HG03378 (cell line): ENCODE measurements around the gene MYO3B.
"Not testable (repeated sequence)": the region's sequence is repeated elsewhere in the genome, so short reads cannot be mapped to it uniquely, and the experiment has no call there.

Experiments used
- ATAC-seq: cut with Tn5 transposase; IDR thresholded peaks from one replicate; pipeline ENCODE4 v1.9.1; 2021; ENCODE audit warnings: mild to moderate bottlenecking, moderate library complexity; ENCODE audit not compliant: unreplicated experiment

MYO3B gene

DNA sequence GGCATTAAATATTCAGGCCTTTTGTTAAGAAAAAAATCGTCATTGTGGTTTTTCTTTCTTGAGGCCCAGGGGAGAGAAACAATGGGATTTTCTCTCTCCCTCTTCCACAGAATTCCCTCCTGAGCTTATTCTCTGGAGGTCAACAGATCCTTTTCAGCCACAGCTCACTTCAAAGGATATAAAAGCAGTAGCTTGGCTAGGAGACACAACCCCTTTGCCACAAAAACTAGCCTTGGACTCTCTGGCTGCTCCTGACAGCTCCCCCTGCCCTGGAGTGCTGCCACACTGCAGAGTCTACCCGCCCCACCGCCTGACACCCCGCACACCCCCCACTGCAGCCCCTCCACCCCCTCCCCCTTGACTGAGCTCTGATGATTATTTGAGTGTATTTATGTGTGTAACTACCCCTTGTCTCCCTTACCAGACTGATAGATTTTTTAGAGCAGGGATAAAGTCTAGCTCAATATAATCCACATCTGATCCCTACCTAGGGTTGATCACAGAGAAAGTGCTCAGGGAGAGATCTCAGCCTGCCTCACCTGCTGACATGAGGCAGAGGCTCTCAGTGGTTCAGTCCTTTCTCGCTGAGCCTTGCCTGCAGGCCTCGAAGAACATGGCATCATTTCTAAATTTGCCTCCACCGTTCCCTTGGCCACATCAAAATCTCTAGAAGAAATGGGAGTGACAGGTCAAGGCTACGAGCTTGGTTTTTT is 405.0 kb downstream of the MYO3B start:
- ATAC-seq, result no peak

DNA sequence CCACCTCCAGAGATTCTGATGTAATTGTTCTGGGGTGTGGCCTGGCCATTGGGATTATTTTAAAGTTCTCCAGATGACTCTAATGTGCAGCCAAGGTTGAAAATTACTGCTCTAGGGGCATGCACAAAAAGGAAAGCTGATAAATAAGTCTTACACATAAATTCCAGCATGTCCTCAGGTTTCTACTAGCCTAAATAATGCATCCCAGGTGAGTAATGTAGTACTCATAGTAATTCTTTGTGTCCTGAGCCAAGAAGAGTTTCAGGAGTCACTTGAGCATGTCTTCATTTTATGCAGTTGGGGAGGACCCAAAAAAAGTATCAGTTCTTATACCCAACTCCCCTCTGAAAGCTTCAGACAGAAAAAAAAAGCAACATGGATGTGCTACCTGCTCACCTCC is 407.1 kb downstream of the MYO3B start:
- ATAC-seq, result no peak

DNA sequence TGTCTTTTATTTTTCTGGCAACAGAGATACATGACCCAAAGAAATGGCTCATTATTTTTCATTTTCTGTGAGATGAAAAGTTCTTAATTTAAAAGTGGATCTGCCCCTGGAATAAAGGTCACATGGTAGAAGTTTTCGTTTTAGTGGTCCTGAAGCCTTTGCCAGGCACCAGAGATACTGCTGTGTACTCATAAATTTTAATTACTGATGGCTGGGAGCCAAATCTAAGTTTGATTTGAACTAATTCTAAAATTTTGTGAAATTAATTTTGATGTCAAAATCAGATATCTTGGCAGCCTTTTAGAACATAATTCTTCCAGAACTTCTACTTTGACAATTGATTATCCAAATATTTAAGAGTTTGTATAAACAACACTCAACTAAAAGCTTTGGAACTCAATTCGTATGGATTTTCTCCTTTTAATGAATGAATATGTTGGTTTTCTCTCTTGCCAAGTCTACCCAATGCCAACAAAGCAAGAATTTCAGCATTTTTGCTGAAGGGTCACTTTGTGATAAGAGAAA is 408.7 kb downstream of the MYO3B start:
- no peak for ATAC-seq

DNA sequence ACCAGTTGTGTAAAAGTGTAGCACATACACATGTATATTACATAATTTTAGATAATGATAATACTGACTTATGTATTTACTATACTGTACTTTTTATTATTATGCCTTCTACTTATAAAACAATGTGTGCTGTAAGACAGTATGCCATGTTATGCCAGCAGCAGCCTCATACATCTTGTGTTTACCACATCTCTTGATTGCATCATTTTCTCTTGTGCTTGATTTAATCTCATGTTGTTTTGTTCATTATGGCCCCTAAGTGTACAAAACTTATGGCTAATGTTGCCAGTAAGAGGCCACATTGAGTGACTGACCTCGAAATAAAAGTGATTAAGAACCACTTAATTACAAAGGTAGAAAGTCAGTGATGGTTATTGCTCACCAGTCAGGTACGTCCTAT is 409.2 kb downstream of the MYO3B start:
- ATAC-seq, result no peak

DNA sequence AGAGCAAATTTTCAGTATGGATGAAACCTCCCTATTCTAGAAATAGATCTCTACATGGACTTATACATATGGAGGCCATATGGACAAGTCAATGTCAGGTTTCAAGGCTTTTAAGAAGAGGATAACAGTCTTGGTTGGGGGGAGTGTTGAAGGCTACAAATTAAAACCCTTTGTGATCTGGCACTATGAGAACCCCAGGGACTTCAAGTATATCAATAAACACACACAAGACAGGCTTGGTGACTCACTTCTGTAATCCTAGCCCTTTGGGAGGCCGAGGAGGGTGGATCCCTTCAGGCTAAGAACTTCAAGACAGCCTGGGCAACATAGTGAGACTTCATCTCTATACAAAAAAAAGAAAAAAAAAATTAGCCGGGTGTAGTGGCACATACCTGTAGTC is 410.0 kb downstream of the MYO3B start:
- no peak for ATAC-seq

DNA sequence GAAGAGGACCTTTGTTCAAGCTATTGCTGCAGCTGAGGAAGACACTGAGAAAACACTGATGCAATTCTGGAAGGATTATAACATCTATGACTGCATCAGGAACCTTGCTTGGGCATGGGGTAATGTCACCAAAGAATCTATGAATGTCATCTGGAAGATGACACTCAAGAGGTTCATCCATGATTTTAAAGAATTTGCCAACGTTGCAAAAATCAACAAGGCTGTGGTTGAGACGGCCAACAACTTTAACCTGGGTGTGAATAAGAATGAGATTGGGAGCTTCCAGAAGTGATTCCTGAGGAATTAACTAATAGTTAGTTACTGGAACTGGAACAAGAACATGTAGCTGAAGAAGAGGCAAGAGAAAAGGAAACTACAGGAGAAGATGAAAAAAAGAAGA is 410.8 kb downstream of the MYO3B start:
- ATAC-seq, result no peak

DNA sequence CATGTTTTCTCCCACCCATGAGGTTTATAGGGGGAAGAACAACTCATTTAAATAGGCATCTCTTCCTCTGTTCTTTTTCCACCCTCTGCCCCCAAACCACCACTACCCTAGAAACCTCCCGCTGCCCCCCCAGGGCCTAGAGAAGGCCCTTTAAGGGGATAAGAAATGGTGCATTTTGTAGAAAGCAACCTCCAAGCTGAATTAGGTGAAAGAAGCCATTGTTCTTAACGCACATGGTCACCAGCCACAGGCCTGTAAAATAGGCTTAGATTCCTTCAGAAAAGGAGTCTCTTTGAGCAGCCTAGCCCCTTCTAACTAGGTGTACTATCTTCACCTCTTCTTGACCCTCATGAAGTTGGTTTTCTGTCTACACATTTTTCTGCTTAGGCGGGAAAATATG is 418.6 kb downstream of the MYO3B start:
- ATAC-seq, result no peak

DNA sequence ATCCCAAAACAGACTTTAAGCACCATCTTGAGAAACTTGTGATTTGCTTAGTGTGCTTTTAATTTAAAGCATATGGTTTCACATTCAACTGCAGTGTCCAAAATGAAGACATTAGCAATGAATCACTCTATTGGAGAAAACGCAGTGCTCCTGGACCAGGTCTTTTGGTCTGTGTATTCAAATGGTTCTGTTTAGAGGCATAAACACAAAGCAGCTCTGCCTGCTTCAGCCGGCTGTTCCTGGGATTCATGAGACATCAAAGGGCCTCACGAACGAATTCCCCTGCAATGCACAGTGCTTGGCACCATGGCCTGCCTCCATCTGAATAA is 420.1 kb downstream of the MYO3B start:
- no peak for ATAC-seq

DNA sequence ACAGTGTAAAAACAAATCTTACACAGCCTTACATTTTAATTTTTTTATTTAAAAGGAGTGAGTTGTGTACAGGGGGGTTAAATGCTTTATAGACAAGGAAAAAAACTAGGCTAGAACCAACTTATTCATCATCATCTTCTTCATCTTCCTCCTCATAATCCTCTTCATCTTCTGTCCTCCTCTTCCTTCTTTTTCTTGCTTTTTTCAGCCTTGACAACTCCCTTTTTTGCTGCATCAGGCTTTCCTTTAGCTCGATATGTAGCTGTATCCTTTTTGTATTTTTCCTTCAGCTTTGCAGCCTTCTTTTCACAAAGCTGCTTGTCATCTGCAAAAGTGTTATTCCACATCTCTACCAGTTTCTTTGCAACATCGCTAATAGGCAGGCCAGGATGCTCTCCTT is 423.5 kb downstream of the MYO3B start:
- ATAC-seq, result no peak

DNA sequence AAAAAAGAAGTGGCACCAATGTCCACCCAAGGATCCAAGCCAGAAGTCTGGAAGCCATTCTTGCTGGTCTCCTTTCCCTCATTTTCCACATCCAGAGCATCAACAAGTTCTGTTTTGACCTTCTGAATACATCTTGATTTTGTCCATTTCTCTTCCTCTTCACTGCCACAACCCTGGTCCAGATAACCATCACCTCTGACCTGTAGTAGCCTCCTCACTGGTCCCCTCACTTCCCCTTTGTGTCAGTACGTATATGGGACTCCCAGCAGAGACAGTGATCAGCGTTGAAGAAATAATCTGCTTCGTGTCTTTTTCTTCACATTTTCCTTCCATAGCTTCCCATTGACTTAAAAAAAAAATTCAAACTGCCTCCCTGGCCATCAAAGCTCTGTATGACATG is 427.9 kb downstream of the MYO3B start:
- ATAC-seq, result no peak

DNA sequence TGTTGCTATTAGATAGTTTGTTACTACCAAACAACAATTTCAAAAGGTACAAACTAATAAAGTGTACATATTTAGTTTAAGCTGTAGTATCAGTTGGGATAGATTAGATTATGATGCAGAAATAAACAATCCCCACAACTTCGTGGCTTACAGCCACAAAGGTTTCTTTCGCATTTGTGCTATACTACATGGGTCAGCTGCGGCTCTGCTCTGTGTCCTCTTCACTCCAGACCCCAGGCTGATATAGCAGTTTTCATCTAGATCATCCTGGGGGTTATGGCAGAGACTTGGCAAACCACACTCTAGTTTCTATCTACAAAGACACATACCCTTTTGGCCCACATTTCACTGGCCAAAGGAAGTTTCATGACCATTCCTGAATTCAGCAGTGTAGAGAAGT is 429.2 kb downstream of the MYO3B start:
- ATAC-seq, result no peak

DNA sequence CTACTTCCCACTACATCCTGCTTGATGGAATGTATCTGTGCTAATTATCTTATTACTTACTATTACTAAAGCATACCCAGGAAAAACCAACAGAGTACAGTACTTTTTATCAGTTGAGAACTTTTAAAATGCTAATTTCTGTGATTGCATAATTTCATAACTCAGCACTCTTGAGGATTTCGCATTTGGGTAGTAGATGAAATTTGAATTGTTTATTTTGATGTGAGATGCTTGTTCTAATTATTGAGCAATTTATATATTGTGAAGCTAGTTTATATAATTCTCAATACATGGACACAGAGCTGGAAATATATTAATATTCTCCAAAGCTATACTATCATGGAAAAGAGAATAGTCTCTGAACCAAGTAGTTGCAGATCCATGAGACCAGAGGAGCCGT is 432.7 kb downstream of the MYO3B start:
- no peak for ATAC-seq

DNA sequence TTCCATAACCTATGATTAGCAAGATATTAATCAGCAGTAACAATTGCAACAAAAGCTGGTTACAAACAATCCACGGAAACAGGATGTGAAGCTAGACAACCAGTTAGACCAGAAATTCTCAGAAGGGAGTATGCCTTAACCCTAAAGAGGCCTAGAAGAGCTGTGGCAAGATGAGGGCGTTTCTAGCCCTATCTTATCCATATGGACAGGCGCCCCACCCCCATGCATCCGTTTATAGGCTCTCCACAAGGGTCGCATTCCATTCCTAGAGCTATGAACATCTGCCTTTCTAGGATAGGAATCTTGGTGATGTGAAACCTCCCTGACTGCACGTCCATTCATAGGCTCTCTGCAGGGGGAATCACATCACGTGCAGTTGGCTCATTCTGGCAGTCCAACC is 441.0 kb downstream of the MYO3B start:
- ATAC-seq, result not testable (repeated sequence)

DNA sequence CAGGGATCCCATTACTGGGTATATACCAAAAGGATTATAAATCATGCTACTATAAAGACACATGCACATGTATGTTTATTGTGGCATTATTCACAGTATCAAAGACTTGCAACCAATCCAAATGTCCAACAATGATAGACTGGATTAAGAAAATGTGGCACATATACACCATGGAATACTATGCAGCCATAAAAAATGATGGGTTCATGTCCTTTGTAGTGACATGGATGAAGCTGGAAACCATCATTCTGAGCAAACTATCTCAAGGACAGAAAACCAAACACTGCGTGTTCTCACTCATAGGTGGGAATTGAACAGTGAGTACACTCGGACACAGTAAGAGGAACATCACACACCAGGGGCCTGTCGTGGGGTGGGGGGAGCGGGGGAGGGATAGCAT is 457.1 kb downstream of the MYO3B start:
- ATAC-seq, result not testable (repeated sequence)

DNA sequence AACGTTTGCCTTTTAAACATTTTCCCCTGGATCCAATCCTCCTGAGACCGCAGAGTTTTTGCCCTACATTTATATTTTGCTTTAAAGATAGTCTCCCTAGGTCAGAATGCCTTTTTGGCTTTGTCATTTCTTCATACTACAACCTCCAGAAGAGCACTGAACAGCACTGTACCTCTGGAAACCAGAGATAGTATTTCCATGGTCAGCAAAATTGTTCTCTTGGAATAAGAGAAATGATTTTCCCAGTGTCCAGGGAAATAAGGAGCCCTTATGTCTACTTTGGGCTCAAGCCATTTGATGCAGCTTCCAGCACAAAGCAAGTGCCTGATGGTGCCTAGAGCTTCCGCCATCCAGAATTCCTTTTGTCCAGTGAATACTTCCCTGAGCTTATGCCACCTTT is 461.7 kb downstream of the MYO3B start:
- no peak for ATAC-seq

DNA sequence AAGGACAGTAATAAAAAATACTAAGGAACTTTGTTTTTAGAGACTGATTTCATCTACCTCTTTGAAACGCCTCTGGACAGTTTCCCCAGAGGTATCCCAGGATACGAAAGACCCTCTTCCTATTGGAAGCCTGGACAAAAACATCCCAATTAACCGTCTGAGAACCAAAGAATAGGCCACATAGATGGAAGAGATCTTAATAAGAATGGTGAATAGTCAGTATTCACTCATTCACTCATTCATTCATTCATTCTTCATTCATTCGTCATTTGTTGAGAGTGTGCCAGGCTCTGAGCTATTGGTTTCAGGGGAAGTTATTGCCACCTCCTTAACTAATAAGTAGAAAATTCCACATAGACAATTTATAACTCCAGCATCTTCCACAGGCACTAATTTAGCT is 464.0 kb downstream of the MYO3B start:
- no peak for ATAC-seq

DNA sequence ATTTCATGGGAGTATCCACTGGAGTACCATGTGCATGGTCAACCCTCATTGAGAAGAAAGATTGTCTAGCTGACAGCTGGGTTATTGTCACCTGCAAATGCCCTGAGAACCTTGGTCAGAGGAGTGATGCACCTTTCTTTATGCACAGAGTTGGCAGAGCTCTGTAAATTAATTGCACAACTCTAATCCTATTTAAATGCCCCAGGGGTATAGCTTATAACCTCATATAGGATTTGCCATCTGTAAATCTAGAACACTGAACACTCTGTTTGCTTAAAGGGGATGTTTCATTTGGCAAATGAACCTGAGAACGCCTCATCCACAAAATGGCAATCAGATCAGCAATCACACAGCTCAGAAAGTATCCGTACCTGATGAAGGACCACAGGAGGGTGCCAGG is 465.4 kb downstream of the MYO3B start:
- ATAC-seq, result no peak

DNA sequence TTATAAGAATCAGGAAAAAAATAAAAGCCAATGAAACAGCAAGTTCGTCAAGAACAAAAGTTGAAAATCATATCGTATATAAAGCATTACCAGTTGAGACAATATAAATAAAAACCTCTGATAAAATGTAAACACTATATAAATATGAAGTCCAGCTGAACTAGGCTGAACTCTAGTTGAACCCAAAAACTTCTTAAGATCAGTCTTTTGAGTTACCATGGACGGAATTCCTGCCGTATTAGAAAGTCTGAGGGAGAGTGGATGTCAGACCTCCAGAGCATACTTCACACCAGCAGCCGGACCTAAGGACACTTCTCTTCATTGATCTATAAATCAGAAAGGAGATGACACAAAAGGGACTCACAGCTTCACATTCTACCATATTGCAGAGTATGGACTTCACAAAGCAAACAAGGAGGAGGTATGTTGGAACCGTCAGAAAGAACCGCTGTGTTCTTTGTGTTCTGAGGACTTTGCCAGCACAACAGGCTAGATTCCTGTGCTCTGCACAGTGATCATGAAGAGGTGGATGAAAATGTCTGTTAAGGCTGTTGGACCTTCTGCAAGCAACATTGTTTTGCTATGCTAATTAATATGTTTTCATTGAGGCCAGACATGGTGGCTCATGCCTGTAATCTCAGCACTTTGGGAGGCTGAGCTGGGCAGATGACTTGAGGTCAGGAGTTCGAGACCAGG is 469.9 kb downstream of the MYO3B start:
- ATAC-seq, result no peak

DNA sequence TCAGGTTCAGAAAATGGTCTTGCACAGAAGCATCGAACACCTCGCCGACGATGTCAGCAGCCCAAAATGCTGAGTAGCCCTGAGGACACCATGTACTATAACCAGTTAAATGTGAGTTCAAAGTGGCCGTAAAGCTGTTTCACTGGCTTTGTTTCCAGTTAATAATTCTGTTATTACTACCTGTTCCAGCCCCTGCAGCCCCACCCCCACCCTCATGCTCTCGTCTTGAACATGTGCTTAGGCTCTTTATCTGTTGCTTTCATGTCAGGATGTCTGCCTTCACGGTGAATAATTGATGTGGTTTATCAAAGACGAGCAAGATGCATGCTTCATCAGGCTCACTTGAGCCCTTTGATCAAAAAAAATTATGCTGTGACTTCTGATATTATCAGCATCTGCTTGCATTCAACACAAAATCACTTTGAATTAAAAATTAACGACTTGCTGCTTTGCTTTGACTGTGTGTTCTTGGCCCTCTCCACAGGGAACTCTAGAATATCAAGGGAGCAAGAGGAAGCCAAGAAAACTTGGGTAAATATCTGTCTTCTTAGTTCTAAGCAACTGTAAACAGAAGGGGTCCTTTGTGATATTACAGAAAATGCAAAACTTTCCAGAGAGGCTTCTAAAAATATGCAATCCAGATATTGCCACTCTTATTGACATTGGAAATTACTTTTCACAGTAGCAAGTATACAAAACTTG is 473.8 kb downstream of the MYO3B start:
- ATAC-seq, result no peak

DNA sequence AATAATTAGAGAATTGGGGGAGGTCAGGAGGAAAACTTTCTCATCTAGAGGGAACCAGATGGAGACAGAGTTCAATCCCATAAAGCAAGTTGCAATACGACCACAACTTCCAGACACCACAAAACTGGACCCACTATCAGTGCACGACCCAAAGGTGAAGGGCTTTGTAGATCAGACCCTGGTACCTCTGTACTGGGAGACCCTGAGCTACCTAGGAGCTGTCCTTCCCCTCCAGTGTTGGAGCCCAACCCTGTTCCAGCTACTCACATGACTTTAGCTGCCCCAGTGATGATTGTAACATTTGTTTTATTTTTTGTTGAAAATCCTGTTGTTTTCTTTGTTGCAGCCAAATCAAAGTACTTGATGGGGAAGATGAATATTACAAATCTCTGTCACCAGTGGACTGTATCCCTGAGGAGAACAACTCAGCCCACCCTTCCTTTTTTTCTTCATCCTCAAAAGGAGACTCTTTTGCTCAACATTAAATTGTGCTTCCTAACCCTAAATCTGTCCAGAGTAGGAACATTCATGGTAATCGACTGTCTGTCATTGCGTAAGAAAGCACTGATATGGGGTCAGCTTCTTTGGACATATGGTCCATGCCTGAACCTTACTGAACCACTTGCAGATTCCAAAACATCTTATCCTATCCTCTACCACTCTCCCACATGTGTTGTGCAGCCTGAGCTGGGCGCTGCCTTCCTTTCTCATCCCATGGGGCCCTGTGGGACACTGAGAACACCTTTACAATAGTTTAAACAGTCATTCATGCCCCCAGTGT is 474.9 kb downstream of the MYO3B start:
- ATAC-seq, result no peak

DNA sequence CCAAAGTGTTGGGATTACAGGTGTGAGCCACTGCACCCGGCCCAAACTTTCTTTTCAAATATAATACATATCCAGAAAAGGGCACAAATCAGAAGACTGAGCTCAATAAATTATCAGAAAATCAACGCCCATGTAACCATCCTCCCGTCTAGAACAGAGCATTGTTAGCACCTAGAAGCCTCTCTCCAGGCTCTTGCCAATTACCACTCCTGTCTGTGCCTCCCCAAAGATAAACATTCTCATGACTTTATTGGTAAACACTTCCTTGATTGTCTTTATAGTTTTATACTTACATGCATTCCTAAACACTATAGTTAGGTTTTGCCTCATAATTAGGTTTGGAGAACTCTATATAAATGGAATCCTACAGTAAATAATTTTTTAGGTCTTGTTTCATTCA is 478.7 kb downstream of the MYO3B start:
- ATAC-seq, result no peak
